Mesodermal cell (in vitro differentiated cells): Measurements from ENCODE around the gene CYTH3.

Experiments used
- H3K27ac ChIP-seq: 2 replicates; pipeline ENCODE4 v1.7.0; 2013; ENCODE audit warnings: mild to moderate bottlenecking, low read depth, low read length, moderate library complexity; ENCODE audit not compliant: severe bottlenecking
- H3K36me3 ChIP-seq: 2 replicates; pipeline ENCODE4 v1.7.1; 2013; ENCODE audit warnings: mild to moderate bottlenecking, low read length, moderate library complexity; ENCODE audit not compliant: control insufficient read depth, insufficient read depth
- H3K4me1 ChIP-seq: one replicate; pipeline ENCODE4 v1.7.1; 2013; ENCODE audit warnings: mild to moderate bottlenecking, low read length; ENCODE audit not compliant: insufficient read depth, control insufficient read depth, poor library complexity, severe bottlenecking
- H3K4me3 ChIP-seq: 2 replicates; pipeline ENCODE4 v1.7.0; 2013; ENCODE audit warnings: low read length, control low read depth, mild to moderate bottlenecking; ENCODE audit not compliant: insufficient read depth, poor library complexity, severe bottlenecking; ENCODE audit errors: extremely low read depth
- H3K9me3 ChIP-seq: 2 replicates; pipeline ENCODE4 v1.7.1; 2013; ENCODE audit warnings: mild to moderate bottlenecking, low read length, moderate library complexity; ENCODE audit not compliant: control insufficient read depth
- WGBS, 2 experiments: methylation state at CpG; one replicate each; pipeline ENCODE4 v1.1.5; 2013; ENCODE audit warnings: missing lambda C conversion rate in 2 of 2; ENCODE audit not compliant: insufficient coverage in 2 of 2; 5-methylcytosine and 5-hydroxymethylcytosine counted together

Gene CYTH3

GRCh38 chr7:6175645-6176044 lies 96.8 kb downstream of the CYTH3 start:
- Histone ChIP-seq H3K27ac (no peak overlapping the region), H3K9me3 (no peaks in the 10 kb centered on the region), H3K4me3 (no peak overlapping the region), H3K4me1 (peaks cover 20% of the 10 kb centered on the region), H3K36me3 (peaks cover 31% of the 10 kb centered on the region)
- 87 to 90% methylated on average over 3 to 4 of the region's 4 CpGs for WGBS, 2 experiments

- peaks cover 20% of the 10 kb centered on the region for H3K4me1 ChIP-seq
- no peak overlapping the region for H3K4me3 ChIP-seq
- WGBS, 2 experiments: 95 to 97% methylated on average over 13 to 14 of the region's 14 CpGs
- H3K36me3 ChIP-seq: peaks cover 50% of the 10 kb centered on the region
- H3K9me3 ChIP-seq: no peaks in the 10 kb centered on the region
- no peak overlapping the region for H3K27ac ChIP-seq
These were observed 99.5 kb downstream of the CYTH3 start for GRCh38 chr7:6172910-6173295.

- H3K36me3 ChIP-seq: peaks cover 46% of the 10 kb centered on the region
These were observed 100.1 kb downstream of the CYTH3 start for GRCh38 chr7:6172224-6172909.

GRCh38 chr7:6171532-6172223 lies 100.7 kb downstream of the CYTH3 start:
- peaks cover 39% of the 10 kb centered on the region for H3K36me3 ChIP-seq
- 50 to 61% methylated on average over 19 to 22 of the region's 22 CpGs for WGBS, 2 experiments
- H3K9me3 ChIP-seq: no peaks in the 10 kb centered on the region
- H3K4me1 ChIP-seq: peaks cover 20% of the 10 kb centered on the region
- H3K4me3 ChIP-seq: no peak overlapping the region
- peak overlapping the region; percentile 41 for H3K27ac ChIP-seq

More at GRCh38 chr7:6172224-6172909, 100.1 kb downstream of the CYTH3 start:
- no peaks in the 10 kb centered on the region for H3K9me3 ChIP-seq
- no peak overlapping the region for H3K4me3 ChIP-seq
- WGBS, 2 experiments: 86 to 96% methylated on average over 13 to 20 of the region's 20 CpGs
- peaks cover 20% of the 10 kb centered on the region for H3K4me1 ChIP-seq
- H3K27ac ChIP-seq: peak overlapping the region; percentile 41

GRCh38 chr7:6170571-6171531 lies 101.6 kb downstream of the CYTH3 start:
- Histone ChIP-seq H3K9me3 (no peaks in the 10 kb centered on the region), H3K27ac (no peak overlapping the region), H3K4me3 (no peak overlapping the region), H3K36me3 (peaks cover 36% of the 10 kb centered on the region), H3K4me1 (peaks cover 19% of the 10 kb centered on the region)
- WGBS, 2 experiments: 95 to 96% methylated on average over 55 to 59 of the region's 59 CpGs

- Histone ChIP-seq H3K9me3 (no peaks in the 10 kb centered on the region), H3K36me3 (peaks cover 33% of the 10 kb centered on the region), H3K4me1 (peaks cover 18% of the 10 kb centered on the region), H3K27ac (no peak overlapping the region), H3K4me3 (no peak overlapping the region)
- 96% methylated on average over 35 of the region's 36 CpGs for WGBS, 2 experiments
These were observed 102.5 kb downstream of the CYTH3 start for GRCh38 chr7:6169805-6170520.

GRCh38 chr7:6168477-6168868 lies 104.0 kb downstream of the CYTH3 start:
- peaks cover 18% of the 10 kb centered on the region for H3K4me1 ChIP-seq
- peaks cover 41% of the 10 kb centered on the region for H3K36me3 ChIP-seq
- H3K4me3 ChIP-seq: no peak overlapping the region
- no peak overlapping the region for H3K27ac ChIP-seq
- H3K9me3 ChIP-seq: no peaks in the 10 kb centered on the region
- WGBS, 2 experiments: 93 to 98% methylated on average over 13 to 14 of the region's 14 CpGs

GRCh38 chr7:6167587-6168476 lies 104.6 kb downstream of the CYTH3 start:
- no peak overlapping the region for H3K27ac ChIP-seq
- peaks cover 17% of the 10 kb centered on the region for H3K4me1 ChIP-seq
- H3K36me3 ChIP-seq: peaks cover 41% of the 10 kb centered on the region
- H3K4me3 ChIP-seq: no peak overlapping the region
- WGBS, 2 experiments: 91 to 94% methylated on average over 14 to 21 of the region's 22 CpGs
- H3K9me3 ChIP-seq: no peaks in the 10 kb centered on the region

- Histone ChIP-seq H3K4me1 (peaks cover 10% of the 10 kb centered on the region), H3K27ac (no peak overlapping the region), H3K36me3 (peaks cover 48% of the 10 kb centered on the region), H3K4me3 (no peak overlapping the region), H3K9me3 (no peaks in the 10 kb centered on the region)
- 87 to 90% methylated on average over 13 of the region's 13 CpGs for WGBS, 2 experiments
These were observed 105.3 kb downstream of the CYTH3 start for GRCh38 chr7:6167004-6167551.
